ENCODE data around the gene PRXL2C.

GRCh38 chr9:96615411-96615810 is 39.7 kb downstream of the PRXL2C start:
- TF ChIP-seq EZH2phosphoT487 (IDR thresholded peaks at IDR 0.05; ENCODE audit: borderline replicate concordance) (no peak), CTCF (conservative IDR thresholded peaks at IDR 0.05; ENCODE audit: low read length) (no peak)

All from Loucy (cell line).